Measurements from ENCODE around the gene MB21D2. TPM values are rescaled to one million over a fixed set of nuclear protein-coding genes. Genes with fewer than 3 reads are reported as not detected.

Gene MB21D2
- total RNA-seq, 1 donor from 2014 or later, result 11.0 TPM

DNA sequence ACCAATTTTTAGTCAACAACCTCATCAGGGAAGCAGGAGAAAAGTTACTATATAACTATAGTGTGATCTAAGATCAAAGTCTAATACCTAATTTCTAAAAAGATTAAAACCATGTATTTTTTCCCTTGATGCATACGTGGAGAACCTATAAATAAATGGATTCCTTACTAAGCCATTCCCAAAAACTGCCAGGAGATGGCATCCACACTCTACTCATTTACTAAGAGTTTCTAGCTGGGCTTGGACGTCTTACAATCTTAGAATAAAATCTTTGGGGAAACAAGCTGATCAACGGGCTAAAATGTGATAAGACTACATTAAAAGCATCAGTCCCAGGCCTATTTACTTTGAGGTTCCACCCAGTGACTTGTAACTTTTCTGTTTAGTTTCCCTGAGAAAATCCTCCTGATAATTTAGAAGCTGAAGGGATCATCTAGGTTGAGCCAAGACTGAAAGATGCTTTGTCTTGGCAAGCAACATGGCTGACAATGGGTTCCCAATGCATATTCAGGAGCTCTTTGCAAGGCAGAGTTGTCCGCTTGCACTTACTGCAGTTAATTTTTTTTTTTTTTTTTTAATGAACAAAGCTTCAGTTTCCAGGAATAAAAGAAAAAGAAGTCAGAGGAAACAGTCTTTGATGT is 104.8 kb downstream of the MB21D2 start:
- no peak for DNase-seq (ENCODE audit: low read depth)

DNA sequence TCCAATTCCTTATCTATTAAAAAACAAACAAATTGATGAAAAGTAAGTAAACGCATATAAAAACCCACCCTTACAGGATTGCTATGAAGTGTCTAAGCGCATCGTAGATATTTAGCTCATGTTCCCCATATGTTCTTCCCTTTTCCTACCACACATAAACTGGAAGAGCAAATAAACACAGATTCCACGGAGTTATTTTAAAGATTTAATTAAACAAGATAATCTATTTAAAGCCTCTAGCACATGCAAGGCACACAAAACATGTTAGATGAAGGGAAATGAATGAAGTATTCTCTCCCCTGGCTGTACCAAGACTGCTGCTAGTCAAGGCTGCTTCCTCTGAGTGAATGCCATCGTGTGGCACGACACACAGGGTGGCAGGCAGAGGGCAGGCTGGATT is 111.9 kb downstream of the MB21D2 start:
- Histone ChIP-seq H3K4me2 (ENCODE audit: low read length) (no peak overlapping the region), H3K79me2 (ENCODE audit: insufficient read depth, low read length) (peaks cover 86% of the 10 kb centered on the region), H3K4me1 (ENCODE audit: insufficient read depth, low read length) (no peaks in the 10 kb centered on the region), H3K9ac (ENCODE audit: low read length) (no peak overlapping the region), H3K27me3 (ENCODE audit: insufficient read depth, low read length) (no peaks in the 10 kb centered on the region), H3K27ac (ENCODE audit: low read depth, low read length) (no peak overlapping the region), H3K9me3 (ENCODE audit: insufficient read depth, low read depth, low read length) (no peaks in the 10 kb centered on the region), H3K4me3 (ENCODE audit: insufficient read depth, low read depth, low read length) (no peak overlapping the region), H4K20me1 (ENCODE audit: insufficient read depth, low read length) (peaks cover 74% of the 10 kb centered on the region), H3K36me3 (ENCODE audit: insufficient read depth, low read length) (no peaks in the 10 kb centered on the region), H2AFZ (ENCODE audit: low read depth, low read length) (no peak overlapping the region)
- Mint-ChIP-seq H3K4me1 (ENCODE audit: low read depth, unreplicated experiment) (no peaks in the 10 kb centered on the region), H3K4me3 (ENCODE audit: unreplicated experiment) (no peak overlapping the region), H3K27me3 (ENCODE audit: low read depth, unreplicated experiment) (no peaks in the 10 kb centered on the region), H3K36me3 (ENCODE audit: low read depth, unreplicated experiment) (no peaks in the 10 kb centered on the region), H3K9me3 (ENCODE audit: unreplicated experiment) (no peaks in the 10 kb centered on the region), H3K27ac (ENCODE audit: unreplicated experiment) (no peak overlapping the region)
- TF ChIP-seq, protein P1, sequence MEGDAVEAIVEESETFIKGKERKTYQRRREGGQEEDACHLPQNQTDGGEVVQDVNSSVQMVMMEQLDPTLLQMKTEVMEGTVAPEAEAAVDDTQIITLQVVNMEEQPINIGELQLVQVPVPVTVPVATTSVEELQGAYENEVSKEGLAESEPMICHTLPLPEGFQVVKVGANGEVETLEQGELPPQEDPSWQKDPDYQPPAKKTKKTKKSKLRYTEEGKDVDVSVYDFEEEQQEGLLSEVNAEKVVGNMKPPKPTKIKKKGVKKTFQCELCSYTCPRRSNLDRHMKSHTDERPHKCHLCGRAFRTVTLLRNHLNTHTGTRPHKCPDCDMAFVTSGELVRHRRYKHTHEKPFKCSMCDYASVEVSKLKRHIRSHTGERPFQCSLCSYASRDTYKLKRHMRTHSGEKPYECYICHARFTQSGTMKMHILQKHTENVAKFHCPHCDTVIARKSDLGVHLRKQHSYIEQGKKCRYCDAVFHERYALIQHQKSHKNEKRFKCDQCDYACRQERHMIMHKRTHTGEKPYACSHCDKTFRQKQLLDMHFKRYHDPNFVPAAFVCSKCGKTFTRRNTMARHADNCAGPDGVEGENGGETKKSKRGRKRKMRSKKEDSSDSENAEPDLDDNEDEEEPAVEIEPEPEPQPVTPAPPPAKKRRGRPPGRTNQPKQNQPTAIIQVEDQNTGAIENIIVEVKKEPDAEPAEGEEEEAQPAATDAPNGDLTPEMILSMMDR (IDR thresholded peaks at IDR 0.05; ENCODE audit: insufficient read depth, low read depth, low read length), result no peak
- TF ChIP-seq EZH2 (IDR thresholded peaks at IDR 0.05; ENCODE audit: insufficient read depth, low read length), result no peak
- DNase-seq (ENCODE audit: low read depth) (no peak), FAIRE-seq (no peak)

More for the DNA sequence above, 104.8 kb downstream of the MB21D2 start:
- H3K27me3 ChIP-seq (ENCODE audit: insufficient read depth, low read length), result no peaks in the 10 kb centered on the region
- H3K4me2 ChIP-seq (ENCODE audit: low read length), result no peak overlapping the region
- no peak overlapping the region for H3K27ac ChIP-seq (ENCODE audit: low read depth, low read length)
- FAIRE-seq, result no peak
- no peak overlapping the region for H2AFZ ChIP-seq (ENCODE audit: low read depth, low read length)
- no peak overlapping the region for H3K27ac Mint-ChIP-seq (ENCODE audit: unreplicated experiment)
- peaks cover 46% of the 10 kb centered on the region for H4K20me1 ChIP-seq (ENCODE audit: insufficient read depth, low read length)
- H3K79me2 ChIP-seq (ENCODE audit: insufficient read depth, low read length), result peaks cover 89% of the 10 kb centered on the region
- H3K27me3 Mint-ChIP-seq (ENCODE audit: low read depth, unreplicated experiment), result no peaks in the 10 kb centered on the region
- peaks cover 13% of the 10 kb centered on the region for H3K4me1 Mint-ChIP-seq (ENCODE audit: low read depth, unreplicated experiment)
- no peaks in the 10 kb centered on the region for H3K9me3 Mint-ChIP-seq (ENCODE audit: unreplicated experiment)
- peak overlapping the region; percentile 36 for H3K9ac ChIP-seq (ENCODE audit: low read length)
- no peaks in the 10 kb centered on the region for H3K36me3 ChIP-seq (ENCODE audit: insufficient read depth, low read length)
- no peak overlapping the region for H3K4me3 ChIP-seq (ENCODE audit: insufficient read depth, low read depth, low read length)
- no peak overlapping the region for H3K4me3 Mint-ChIP-seq (ENCODE audit: unreplicated experiment)
- TF ChIP-seq, protein P1 (IDR thresholded peaks at IDR 0.05; ENCODE audit: insufficient read depth, low read depth, low read length), result peak; percentile 71
- TF ChIP-seq EZH2 (IDR thresholded peaks at IDR 0.05; ENCODE audit: insufficient read depth, low read length), result no peak
- peaks cover 15% of the 10 kb centered on the region for H3K4me1 ChIP-seq (ENCODE audit: insufficient read depth, low read length)
- no peaks in the 10 kb centered on the region for H3K36me3 Mint-ChIP-seq (ENCODE audit: low read depth, unreplicated experiment)
- H3K9me3 ChIP-seq (ENCODE audit: insufficient read depth, low read depth, low read length), result no peaks in the 10 kb centered on the region

DNA sequence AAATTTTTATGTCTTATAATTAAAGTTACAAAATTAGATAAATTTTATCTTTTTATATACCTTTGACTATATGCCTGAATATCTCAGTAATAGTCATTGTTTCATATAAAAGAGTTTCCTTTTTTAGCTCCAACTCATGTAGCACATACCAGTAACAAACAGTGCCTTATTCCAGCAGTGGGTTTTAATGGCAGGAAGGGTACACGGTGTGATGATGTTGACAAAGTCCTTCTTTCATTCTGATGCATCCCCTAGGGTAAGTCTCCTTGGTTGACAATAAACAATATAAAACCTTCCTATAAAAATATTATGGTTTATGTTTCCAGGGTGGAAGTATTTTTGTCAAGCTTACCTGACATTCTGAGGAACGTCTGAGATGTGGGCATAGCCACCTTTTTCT is 113.2 kb downstream of the MB21D2 start:
- no peaks in the 10 kb centered on the region for H3K36me3 ChIP-seq (ENCODE audit: insufficient read depth, low read length)
- no peak overlapping the region for H3K4me2 ChIP-seq (ENCODE audit: low read length)
- no peak overlapping the region for H2AFZ ChIP-seq (ENCODE audit: low read depth, low read length)
- no peaks in the 10 kb centered on the region for H3K4me1 Mint-ChIP-seq (ENCODE audit: low read depth, unreplicated experiment)
- peaks cover 75% of the 10 kb centered on the region for H4K20me1 ChIP-seq (ENCODE audit: insufficient read depth, low read length)
- H3K9me3 ChIP-seq (ENCODE audit: insufficient read depth, low read depth, low read length), result no peaks in the 10 kb centered on the region
- H3K4me1 ChIP-seq (ENCODE audit: insufficient read depth, low read length), result no peaks in the 10 kb centered on the region
- H3K27me3 ChIP-seq (ENCODE audit: insufficient read depth, low read length), result no peaks in the 10 kb centered on the region
- TF ChIP-seq, protein P1 (IDR thresholded peaks at IDR 0.05; ENCODE audit: insufficient read depth, low read depth, low read length), result no peak
- no peak for TF ChIP-seq EZH2 (IDR thresholded peaks at IDR 0.05; ENCODE audit: insufficient read depth, low read length)
- peaks cover 82% of the 10 kb centered on the region for H3K79me2 ChIP-seq (ENCODE audit: insufficient read depth, low read length)
- no peak overlapping the region for H3K9ac ChIP-seq (ENCODE audit: low read length)
- no peaks in the 10 kb centered on the region for H3K36me3 Mint-ChIP-seq (ENCODE audit: low read depth, unreplicated experiment)
- H3K27ac Mint-ChIP-seq (ENCODE audit: unreplicated experiment), result no peak overlapping the region
- H3K27me3 Mint-ChIP-seq (ENCODE audit: low read depth, unreplicated experiment), result no peaks in the 10 kb centered on the region
- H3K27ac ChIP-seq (ENCODE audit: low read depth, low read length), result no peak overlapping the region
- no peak overlapping the region for H3K4me3 ChIP-seq (ENCODE audit: insufficient read depth, low read depth, low read length)
- FAIRE-seq (no peak), DNase-seq (ENCODE audit: low read depth) (no peak)
- H3K9me3 Mint-ChIP-seq (ENCODE audit: unreplicated experiment), result no peaks in the 10 kb centered on the region
- no peak overlapping the region for H3K4me3 Mint-ChIP-seq (ENCODE audit: unreplicated experiment)
